ENCODE measurements around the gene KCNK17. TPM values are rescaled to one million over a fixed set of nuclear protein-coding genes. Genes with fewer than 3 reads are reported as not detected.

Gene KCNK17
- total and polyA plus RNA-seq, 2 of the 8 experiments (the other 6 are each of a cell fraction or from before 2014, with no cell fraction given): 2.9 to 3.4 TPM

DNA sequence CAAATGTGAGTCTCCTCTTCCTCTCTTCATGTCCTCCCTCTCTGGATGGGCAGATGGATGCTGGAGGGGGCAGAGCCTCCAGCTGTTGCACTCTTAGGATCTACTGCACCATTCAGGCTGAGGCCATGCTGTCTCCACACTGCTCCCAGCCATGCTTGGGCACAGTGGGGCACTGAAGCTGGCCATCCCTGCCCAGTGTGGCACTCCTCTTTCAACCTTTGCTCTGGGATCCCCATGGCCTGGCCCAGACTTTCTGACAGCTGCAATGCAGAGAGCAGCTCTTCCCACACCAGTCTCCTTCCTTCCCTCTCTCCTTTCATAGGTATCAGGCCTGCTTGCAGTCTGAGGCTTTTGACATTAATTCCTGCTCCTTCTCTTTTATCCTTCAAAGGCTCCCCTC is 9.3 kb downstream of the KCNK17 start:
- POLR2A ChIA-PET (ENCODE audit: partially characterized antibody): interaction anchor here (1.0 kb wide), 1 partner anchor 98 kb away, joined by 4 read pairs; no protein-coding TSS in a partner anchor
- Histone ChIP-seq H3K27ac (ENCODE audit: low read depth, low read length) (no peak overlapping the region), H4K91ac (replicated peaks; ENCODE audit: insufficient read length, low read length) (no peak overlapping the region), H3K23me2 (ENCODE audit: low read depth, low read length) (no peaks in the 10 kb centered on the region), H3K27me3 (replicated peaks in 1 of 4; ENCODE audit: control insufficient read depth in 3 of 4, extremely low read depth in 1 of 4, insufficient read depth in 3 of 4, low read length in 3 of 4) (no peaks in the 10 kb centered on the region), H4K8ac (ENCODE audit: extremely low read depth, insufficient read depth, low read length) (no peak overlapping the region), H2BK5ac (ENCODE audit: low read depth, low read length) (no peak overlapping the region), H3K14ac (ENCODE audit: insufficient read length) (no peak overlapping the region), H3K4me3 (ENCODE audit: extremely low read depth in 1 of 4, insufficient read depth in 2 of 4, low read depth in 3 of 4, low read length in 4 of 4) (no peak overlapping the region), H2BK120ac (replicated peaks; ENCODE audit: low read depth, low read length) (no peak overlapping the region), H3K4ac (replicated peaks; ENCODE audit: insufficient read length, low read depth, low read length) (no peak overlapping the region), H3K18ac (ENCODE audit: extremely low read depth, low read length) (no peak overlapping the region; the same call in 1 of the 2 replicates), H3K9me3 (ENCODE audit: insufficient read depth in 2 of 2, low read depth in 1 of 2, low read length in 1 of 2) (no peaks in the 10 kb centered on the region), H2BK12ac (ENCODE audit: low read depth, low read length) (no peak overlapping the region), H3K9ac (replicated peaks in 1 of 4; ENCODE audit: extremely low read depth in 1 of 4, low read depth in 3 of 4, low read length in 3 of 4) (no peak overlapping the region), H4K5ac (ENCODE audit: insufficient read length, low read depth, low read length) (no peak overlapping the region), H4K20me1 (replicated peaks in 1 of 2; ENCODE audit: control insufficient read depth in 1 of 2, insufficient read depth in 2 of 2, low read length in 2 of 2) (no peaks in the 10 kb centered on the region), H3K36me3 (ENCODE audit: control insufficient read depth in 2 of 4, insufficient read depth in 4 of 4, low read length in 3 of 4) (no peaks in the 10 kb centered on the region), H3K4me1 (replicated peaks in 1 of 4; ENCODE audit: control insufficient read depth in 3 of 4, insufficient read depth in 4 of 4, low read length in 3 of 4) (peaks cover 0 to 4% (median under 1%) of the 10 kb centered on the region in 4 experiments; a peak in 2 of 7 replicates), H3K79me2 (ENCODE audit: control insufficient read depth in 1 of 2, insufficient read depth in 2 of 2, low read length in 2 of 2) (no peaks in the 10 kb centered on the region), H2AFZ (ENCODE audit: low read length) (no peak overlapping the region), H2AK5ac (ENCODE audit: low read depth, low read length) (peak overlapping the region; percentile 70; the same call in 1 of the 2 replicates), H3K4me2 (ENCODE audit: insufficient read depth in 1 of 2, low read depth in 2 of 2, low read length in 2 of 2) (no peak overlapping the region), H2BK20ac (ENCODE audit: low read length) (no peak overlapping the region), H3K56ac (replicated peaks; ENCODE audit: insufficient read length, low read depth, low read length) (no peak overlapping the region), H3K79me1 (ENCODE audit: low read depth, low read length) (no peaks in the 10 kb centered on the region), H2BK15ac (ENCODE audit: low read length) (no peak overlapping the region), H3K23ac (ENCODE audit: insufficient read length) (no peak overlapping the region)
- DNase-seq (ENCODE audit: low read depth in 1 of 2, low spot score in 2 of 2): no peak
- no peak for FAIRE-seq
- TF ChIP-seq RBBP5 (IDR thresholded peaks at IDR 0.05; ENCODE audit: borderline replicate concordance, low read depth, low read length): no peak
- TF ChIP-seq MAFK (IDR thresholded peaks at IDR 0.05; ENCODE audit: low read depth, low read length): no peak
- no peak for TF ChIP-seq RNF2 (IDR thresholded peaks at IDR 0.05; ENCODE audit: borderline replicate concordance, low read depth, low read length, missing control alignments, poor library complexity, severe bottlenecking)
- TF ChIP-seq JUND (IDR thresholded peaks at IDR 0.05; ENCODE audit: low read length): no peak
- CTCF ChIA-PET (ENCODE audit: partially characterized antibody): interaction anchor here (0.8 to 47.4 kb wide), 16 partner anchors 10 to 436 kb away, joined by 3 to 1738 read pairs (median 12); partner anchors contain the start of genes KCNK17 and KCNK5

All from H1 (cell line).